Heart left ventricle (tissue), 13 donors: Measurements from ENCODE around the gene CMIP.
"Not testable (repeated sequence)": the region's sequence is repeated elsewhere in the genome, so short reads cannot be mapped to it uniquely, and the experiment has no call there.

ENCODE experiments used
- POLR2A ChIP-seq, 2 donors: fragments of 450-650 bp; IDR thresholded peaks; one replicate each; pipeline ENCODE4 v1.6.1; 2017; ENCODE audit warnings: antibody characterized with exemption in 2 of 2, mild to moderate bottlenecking in 2 of 2, moderate library complexity in 2 of 2
- TF ChIP-seq, protein P1 (sequence below), 12 donors: fragments of 200-600 bp; sonication (generic) in 4 of 12; IDR thresholded peaks; one replicate each; pipeline versions ENCODE4 v1.5.0 to v1.8.0; 2018 to 2022; ENCODE audit warnings: antibody characterized with exemption in 12 of 12, mild to moderate bottlenecking in 5 of 12
- donor health status: ischemic (EF 13 %, LVEDD 7.1; RV severe dilation, severe dysfunction).
- donor health status: DM: no; HTN: yes; CAD: no.
- donor health status: DM: no; HTN: no; CAD: no.
- donor health status: ischemic (EF 25% LVEDD 6.9; RV normal size, moderate dysfunction).
- donor health status: ischemic (EF 25% LVEDD 5.7; RV mildly dilated, moderate dysfunction).
- donor health status: ischemic (EF 35%, LVEDD 5.7; RV mildly dilated, moderate dysfunction).
- donor health status: nonischemic (EF 11% LVEDD 7.7; RV severe dilation, severe dysfunction).
- donor health status: DM: yes; HTN: yes; CAD: no.
- donor health status: PGD.
- donor health status: ischemic (EF 29% LVEDD 5.4; RV normal size, mild dysfunction).
- donor health status: nonischemic (EF 23%, LVEDD 6.1; RV moderate dilation, normal function).

- TF ChIP-seq, protein P1, sequence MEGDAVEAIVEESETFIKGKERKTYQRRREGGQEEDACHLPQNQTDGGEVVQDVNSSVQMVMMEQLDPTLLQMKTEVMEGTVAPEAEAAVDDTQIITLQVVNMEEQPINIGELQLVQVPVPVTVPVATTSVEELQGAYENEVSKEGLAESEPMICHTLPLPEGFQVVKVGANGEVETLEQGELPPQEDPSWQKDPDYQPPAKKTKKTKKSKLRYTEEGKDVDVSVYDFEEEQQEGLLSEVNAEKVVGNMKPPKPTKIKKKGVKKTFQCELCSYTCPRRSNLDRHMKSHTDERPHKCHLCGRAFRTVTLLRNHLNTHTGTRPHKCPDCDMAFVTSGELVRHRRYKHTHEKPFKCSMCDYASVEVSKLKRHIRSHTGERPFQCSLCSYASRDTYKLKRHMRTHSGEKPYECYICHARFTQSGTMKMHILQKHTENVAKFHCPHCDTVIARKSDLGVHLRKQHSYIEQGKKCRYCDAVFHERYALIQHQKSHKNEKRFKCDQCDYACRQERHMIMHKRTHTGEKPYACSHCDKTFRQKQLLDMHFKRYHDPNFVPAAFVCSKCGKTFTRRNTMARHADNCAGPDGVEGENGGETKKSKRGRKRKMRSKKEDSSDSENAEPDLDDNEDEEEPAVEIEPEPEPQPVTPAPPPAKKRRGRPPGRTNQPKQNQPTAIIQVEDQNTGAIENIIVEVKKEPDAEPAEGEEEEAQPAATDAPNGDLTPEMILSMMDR (IDR thresholded peaks at IDR 0.05), result not testable (repeated sequence)
- not testable (repeated sequence) for TF ChIP-seq POLR2A (IDR thresholded peaks at IDR 0.05)
These were observed 80.3 kb downstream of the CMIP start for GRCh38 chr16:81524885-81525284.
